Spinal cord (tissue), 10 donors: ENCODE data around the gene SFXN5. TPM values are rescaled to one million over a fixed set of nuclear protein-coding genes. Genes with fewer than 3 reads are reported as not detected.

Source experiments
- DNase-seq, 6 donors: peaks; one replicate each; pipeline versions ENCODE4 v3.0.0 to v3.0.0-alpha.2; 2013 to 2015; ENCODE audit warnings: low spot score in 6 of 6, low read depth in 4 of 6
- H3K27ac ChIP-seq: one replicate; pipeline ENCODE4 v1.5.1; 2013; ENCODE audit warnings: low read depth, low read length, control low read depth
- H3K27me3 ChIP-seq: one replicate; pipeline ENCODE4 v1.6.1; 2013; ENCODE audit warnings: low read length; ENCODE audit not compliant: control insufficient read depth, insufficient read depth
- H3K36me3 ChIP-seq: one replicate; pipeline ENCODE4 v1.6.1; 2013; ENCODE audit warnings: low read length; ENCODE audit not compliant: control insufficient read depth, insufficient read depth
- H3K4me1 ChIP-seq: one replicate; pipeline ENCODE4 v1.6.1; 2013; ENCODE audit warnings: low read length; ENCODE audit not compliant: control insufficient read depth, insufficient read depth
- H3K4me3 ChIP-seq: one replicate; pipeline ENCODE4 v1.5.1; 2013; ENCODE audit warnings: low read depth, low read length, control low read depth
- H3K9me3 ChIP-seq: one replicate; pipeline ENCODE4 v1.6.1; 2013; ENCODE audit warnings: low read length; ENCODE audit not compliant: control insufficient read depth, insufficient read depth
- WGBS: methylation state at CpG from one replicate; pipeline ENCODE4 v1.1.5; 2013; ENCODE audit warnings: missing lambda C conversion rate; ENCODE audit not compliant: insufficient coverage; 5-methylcytosine and 5-hydroxymethylcytosine counted together
- polyA plus RNA-seq, 2 donors: library from polyadenylated mRNA; unstranded; fragments of 120-200 nt; gene quantifications; one replicate each; pipeline ENCODE4 v1.2.1, GENCODE V29; 2013; ENCODE audit not compliant: insufficient read length in 2 of 2
- total RNA-seq, 2 donors: library from RNA; depleted of rRNA in 1 of 2; stranded (reverse); fragments of 120-200 nt in 1 of 2; fragments of >200 nt in 1 of 2; gene quantifications; one replicate each; pipeline versions ENCODE4 v1.2.3 to v1.2.4, GENCODE V29; 2013 to 2014
- donor health status: healthy.

The SFXN5 gene
- total and polyA plus RNA-seq, 4 donors, result 26.0 to 73.9 (median 54.8) TPM

GRCh38 chr2:72945450-72946019 is 126.0 kb downstream of the SFXN5 start:
- WGBS, result 95% methylated on average over 8 of the region's 9 CpGs
- no peaks in the 10 kb centered on the region for H3K27me3 ChIP-seq
- H3K4me1 ChIP-seq, result peaks cover 5% of the 10 kb centered on the region
- DNase-seq, result no peak
- H3K36me3 ChIP-seq, result peaks cover 57% of the 10 kb centered on the region
- H3K4me3 ChIP-seq, result no peak overlapping the region
- no peak overlapping the region for H3K27ac ChIP-seq
- no peaks in the 10 kb centered on the region for H3K9me3 ChIP-seq

GRCh38 chr2:72944804-72945449 is 126.6 kb downstream of the SFXN5 start:
- Histone ChIP-seq H3K36me3 (peaks cover 56% of the 10 kb centered on the region), H3K4me3 (no peak overlapping the region), H3K4me1 (peaks cover 5% of the 10 kb centered on the region), H3K9me3 (no peaks in the 10 kb centered on the region), H3K27me3 (no peaks in the 10 kb centered on the region), H3K27ac (no peak overlapping the region)
- no peak for DNase-seq
- 87% methylated on average over 9 of the region's 16 CpGs for WGBS

GRCh38 chr2:72943540-72944395 is 127.7 kb downstream of the SFXN5 start:
- H3K9me3 ChIP-seq, result no peaks in the 10 kb centered on the region
- no peaks in the 10 kb centered on the region for H3K27me3 ChIP-seq
- 94% methylated on average over 7 of the region's 7 CpGs for WGBS
- no peak for DNase-seq
- H3K27ac ChIP-seq, result no peak overlapping the region
- peaks cover 5% of the 10 kb centered on the region for H3K4me1 ChIP-seq
- no peak overlapping the region for H3K4me3 ChIP-seq
- H3K36me3 ChIP-seq, result peaks cover 55% of the 10 kb centered on the region

- Histone ChIP-seq H3K9me3 (no peaks in the 10 kb centered on the region), H3K27me3 (peaks cover 2% of the 10 kb centered on the region), H3K27ac (no peak overlapping the region), H3K36me3 (peaks cover 56% of the 10 kb centered on the region), H3K4me1 (peaks cover 5% of the 10 kb centered on the region), H3K4me3 (no peak overlapping the region)
- WGBS, result 85% methylated on average over 5 of the region's 8 CpGs
- DNase-seq, result peak in 1 of 6 donors; percentile 7
These were observed 128.6 kb downstream of the SFXN5 start for GRCh38 chr2:72942881-72943418.

GRCh38 chr2:72942293-72942692 is 129.2 kb downstream of the SFXN5 start:
- Histone ChIP-seq H3K27ac (no peak overlapping the region), H3K4me1 (peaks cover 5% of the 10 kb centered on the region), H3K27me3 (peaks cover 2% of the 10 kb centered on the region), H3K36me3 (peaks cover 58% of the 10 kb centered on the region), H3K9me3 (no peaks in the 10 kb centered on the region), H3K4me3 (no peak overlapping the region)
- DNase-seq, result no peak
- 89% methylated on average over 7 of the region's 8 CpGs for WGBS

GRCh38 chr2:72940786-72941185 is 130.7 kb downstream of the SFXN5 start:
- DNase-seq, result no peak
- no peak overlapping the region for H3K27ac ChIP-seq

GRCh38 chr2:72940361-72940760 is 131.2 kb downstream of the SFXN5 start:
- peaks cover 54% of the 10 kb centered on the region for H3K36me3 ChIP-seq
- H3K9me3 ChIP-seq, result no peaks in the 10 kb centered on the region
- H3K27ac ChIP-seq, result no peak overlapping the region
- 77% methylated on average over 4 of the region's 6 CpGs for WGBS
- H3K4me3 ChIP-seq, result no peak overlapping the region
- H3K27me3 ChIP-seq, result peaks cover 2% of the 10 kb centered on the region
- peaks cover 5% of the 10 kb centered on the region for H3K4me1 ChIP-seq
- no peak for DNase-seq

More at GRCh38 chr2:72940786-72941185, 130.7 kb downstream of the SFXN5 start:
- Histone ChIP-seq H3K4me3 (no peak overlapping the region), H3K27me3 (peaks cover 2% of the 10 kb centered on the region), H3K4me1 (peaks cover 5% of the 10 kb centered on the region), H3K9me3 (no peaks in the 10 kb centered on the region), H3K36me3 (peaks cover 58% of the 10 kb centered on the region)
- no CpG with 5 or more reads among the region's 6 CpGs for WGBS

- Histone ChIP-seq H3K27me3 (peaks cover 2% of the 10 kb centered on the region), H3K27ac (no peak overlapping the region)
- WGBS, result 96% methylated on average over 4 of the region's 5 CpGs
These were observed 133.1 kb downstream of the SFXN5 start for GRCh38 chr2:72938455-72938854.

GRCh38 chr2:72937356-72937669 is 134.2 kb downstream of the SFXN5 start:
- Histone ChIP-seq H3K4me1 (peaks cover 5% of the 10 kb centered on the region), H3K9me3 (no peaks in the 10 kb centered on the region), H3K4me3 (no peak overlapping the region), H3K36me3 (peaks cover 28% of the 10 kb centered on the region), H3K27me3 (peaks cover 2% of the 10 kb centered on the region), H3K27ac (no peak overlapping the region)
- 77% methylated on average over 15 of the region's 15 CpGs for WGBS
- peak in 1 of 6 donors; percentile 92 for DNase-seq

More at GRCh38 chr2:72938455-72938854, 133.1 kb downstream of the SFXN5 start:
- DNase-seq, result no peak
- Histone ChIP-seq H3K9me3 (no peaks in the 10 kb centered on the region), H3K4me3 (no peak overlapping the region), H3K36me3 (peaks cover 37% of the 10 kb centered on the region), H3K4me1 (peaks cover 5% of the 10 kb centered on the region)
